GM19455 (cell line): ENCODE results near the gene POLR2A.

ENCODE experiments used
- ATAC-seq: cut with Tn5 transposase; IDR thresholded peaks from one replicate; pipeline ENCODE4 v1.9.1; 2021; ENCODE audit not compliant: unreplicated experiment

POLR2A gene

DNA sequence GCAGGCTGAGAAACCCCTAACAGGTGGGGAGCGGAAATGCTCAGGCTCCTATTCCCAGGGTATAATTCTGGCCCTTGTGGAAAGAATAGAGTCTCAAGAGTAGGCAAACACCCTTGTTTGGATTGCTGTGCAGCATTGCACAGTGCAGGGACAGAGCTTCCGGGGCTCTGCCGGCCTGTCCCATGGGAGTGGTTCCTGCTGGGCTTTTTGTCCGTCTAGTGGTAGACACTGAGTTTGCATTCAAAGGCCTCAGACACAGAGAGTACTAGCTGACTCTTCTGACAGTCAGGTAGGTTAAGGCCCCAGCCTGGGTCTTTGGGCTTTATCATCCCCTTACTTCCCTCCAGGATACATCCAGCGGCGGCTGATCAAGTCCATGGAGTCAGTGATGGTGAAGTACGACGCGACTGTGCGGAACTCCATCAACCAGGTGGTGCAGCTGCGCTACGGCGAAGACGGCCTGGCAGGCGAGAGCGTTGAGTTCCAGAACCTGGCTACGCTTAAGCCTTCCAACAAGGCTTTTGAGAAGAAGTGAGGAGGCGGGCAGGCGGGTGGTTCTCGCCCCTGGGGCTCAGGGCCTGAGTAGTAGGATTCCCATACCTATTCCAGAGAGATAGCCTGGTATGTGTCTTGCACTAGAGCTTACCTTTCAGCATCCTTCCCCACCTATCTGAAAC is 18.1 kb downstream of the POLR2A start:
- ATAC-seq: no peak

DNA sequence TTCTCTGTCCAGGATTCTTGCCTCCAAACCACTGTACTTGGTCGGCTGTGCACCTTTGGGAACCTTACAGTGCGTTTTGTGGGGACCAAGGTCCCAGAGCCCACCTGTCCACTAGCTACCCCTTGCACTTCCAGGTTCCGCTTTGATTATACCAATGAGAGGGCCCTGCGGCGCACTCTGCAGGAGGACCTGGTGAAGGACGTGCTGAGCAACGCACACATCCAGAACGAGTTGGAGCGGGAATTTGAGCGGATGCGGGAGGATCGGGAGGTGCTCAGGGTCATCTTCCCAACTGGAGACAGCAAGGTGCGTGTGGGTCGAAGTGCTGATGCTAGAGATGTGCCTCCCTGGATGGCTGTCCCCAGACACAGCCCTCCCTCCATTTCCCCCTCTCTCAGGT is 18.8 kb downstream of the POLR2A start:
- ATAC-seq: no peak

GRCh38 chr17:7503521-7503920 is 19.4 kb downstream of the POLR2A start:
- no peak for ATAC-seq

DNA sequence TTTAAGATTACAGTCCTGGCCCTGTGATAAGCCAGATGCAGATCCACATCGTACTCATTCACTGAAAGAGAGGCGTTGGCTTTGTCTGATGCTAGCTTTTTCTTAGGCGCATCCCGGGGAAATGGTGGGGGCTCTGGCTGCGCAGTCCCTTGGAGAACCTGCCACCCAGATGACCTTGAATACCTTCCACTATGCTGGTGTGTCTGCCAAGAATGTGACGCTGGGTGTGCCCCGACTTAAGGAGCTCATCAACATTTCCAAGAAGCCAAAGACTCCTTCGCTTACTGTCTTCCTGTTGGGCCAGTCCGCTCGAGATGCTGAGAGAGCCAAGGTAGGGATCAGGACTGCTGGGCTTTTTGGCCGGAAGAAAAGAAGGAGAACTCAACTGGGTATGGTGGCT is 24.0 kb downstream of the POLR2A start:
- no peak for ATAC-seq

DNA sequence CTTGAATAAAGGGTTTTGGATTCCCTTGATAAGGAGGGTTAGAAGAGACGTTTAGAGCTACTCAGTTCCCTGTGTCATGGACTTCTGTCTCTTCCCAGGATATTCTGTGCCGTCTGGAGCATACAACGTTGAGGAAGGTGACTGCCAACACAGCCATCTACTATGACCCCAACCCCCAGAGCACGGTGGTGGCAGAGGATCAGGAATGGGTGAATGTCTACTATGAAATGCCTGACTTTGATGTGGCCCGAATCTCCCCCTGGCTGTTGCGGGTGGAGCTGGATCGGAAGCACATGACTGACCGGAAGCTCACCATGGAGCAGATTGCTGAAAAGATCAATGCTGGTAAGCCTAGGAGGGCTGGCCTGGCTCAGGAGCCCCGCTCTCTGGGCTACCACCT is 24.7 kb downstream of the POLR2A start:
- no peak for ATAC-seq

DNA sequence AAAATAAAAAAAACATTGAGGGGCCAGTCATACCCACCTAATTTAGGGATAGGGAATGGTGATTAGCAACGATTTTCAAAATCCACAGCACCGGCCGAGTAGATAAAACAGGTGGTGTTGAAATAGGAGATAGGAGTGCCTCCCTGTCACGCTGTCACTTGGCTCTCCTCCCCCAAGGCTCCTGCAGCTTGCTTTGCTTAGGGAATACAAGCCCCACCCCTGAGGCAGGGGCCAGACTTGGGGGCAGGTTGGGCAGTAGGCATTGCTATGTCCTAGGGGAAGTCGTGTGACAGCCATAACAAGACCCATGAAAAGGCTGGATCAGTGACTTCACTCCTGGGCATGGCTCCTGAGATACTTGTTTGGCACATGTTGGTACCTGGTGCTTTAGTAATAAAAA is 25.8 kb downstream of the POLR2A start:
- ATAC-seq: no peak

DNA sequence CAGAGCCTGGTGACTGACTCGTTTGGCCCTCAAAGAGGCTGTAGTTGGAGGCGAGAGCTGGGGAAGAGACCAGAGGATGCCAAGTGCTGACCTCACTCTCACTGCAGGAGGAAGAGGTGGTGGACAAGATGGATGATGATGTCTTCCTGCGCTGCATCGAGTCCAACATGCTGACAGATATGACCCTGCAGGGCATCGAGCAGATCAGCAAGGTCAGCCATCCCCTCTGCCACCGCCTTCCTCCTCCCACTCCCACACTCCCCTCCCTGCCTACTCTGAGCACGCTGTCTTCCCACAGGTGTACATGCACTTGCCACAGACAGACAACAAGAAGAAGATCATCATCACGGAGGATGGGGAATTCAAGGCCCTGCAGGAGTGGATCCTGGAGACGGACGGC is 26.9 kb downstream of the POLR2A start:
- no peak for ATAC-seq

DNA sequence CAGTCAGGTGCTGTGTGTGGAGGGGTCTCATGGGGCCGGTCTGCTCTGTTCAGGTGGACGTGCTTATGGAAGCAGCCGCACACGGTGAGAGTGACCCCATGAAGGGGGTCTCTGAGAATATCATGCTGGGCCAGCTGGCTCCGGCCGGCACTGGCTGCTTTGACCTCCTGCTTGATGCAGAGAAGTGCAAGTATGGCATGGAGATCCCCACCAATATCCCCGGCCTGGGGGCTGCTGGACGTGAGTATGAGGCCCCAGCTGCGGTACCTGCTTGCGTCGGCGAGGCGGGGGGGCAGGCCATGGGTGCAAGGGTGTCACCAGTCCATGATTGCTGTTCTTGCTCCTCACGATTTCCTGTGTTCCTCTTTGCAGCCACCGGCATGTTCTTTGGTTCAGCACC is 27.9 kb downstream of the POLR2A start:
- ATAC-seq: no peak

GRCh38 chr17:7512824-7513540 is 28.8 kb downstream of the POLR2A start:
- ATAC-seq: no peak

GRCh38 chr17:7513850-7514419 is 29.8 kb downstream of the POLR2A start:
- ATAC-seq: no peak

DNA sequence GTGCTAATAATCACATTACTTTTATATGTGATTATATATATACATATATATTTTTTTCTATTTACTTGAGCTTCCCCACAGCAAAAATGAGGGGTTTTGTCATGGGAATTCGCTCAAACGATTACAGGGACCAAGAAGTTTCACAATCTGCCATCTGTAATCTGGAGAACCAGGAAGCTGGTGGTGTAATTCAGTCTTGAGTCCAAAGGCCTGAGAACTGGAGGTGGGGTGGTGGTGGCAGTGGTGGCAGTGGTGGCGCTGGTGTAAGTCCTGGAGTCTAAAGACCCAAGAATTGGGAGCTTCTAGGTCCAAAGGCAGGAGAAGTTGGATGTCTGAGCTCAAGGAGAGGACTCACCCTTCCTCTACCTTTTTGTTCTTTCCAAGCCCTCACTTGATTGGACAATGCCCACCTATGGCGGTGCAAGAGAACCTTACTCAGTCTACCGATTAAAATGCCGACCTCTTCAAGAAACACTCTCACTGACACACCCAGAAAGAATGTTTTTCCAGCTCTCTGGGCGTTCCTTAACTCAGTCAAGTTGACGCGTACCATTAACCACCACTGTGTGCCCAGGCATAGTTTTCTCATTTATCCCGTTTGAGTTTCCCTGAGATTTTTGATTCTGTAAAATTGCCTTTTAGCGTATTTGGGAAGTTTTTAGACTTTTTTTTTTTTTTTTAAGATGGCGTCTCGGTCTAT is 31.9 kb downstream of the POLR2A start:
- ATAC-seq: no peak

DNA sequence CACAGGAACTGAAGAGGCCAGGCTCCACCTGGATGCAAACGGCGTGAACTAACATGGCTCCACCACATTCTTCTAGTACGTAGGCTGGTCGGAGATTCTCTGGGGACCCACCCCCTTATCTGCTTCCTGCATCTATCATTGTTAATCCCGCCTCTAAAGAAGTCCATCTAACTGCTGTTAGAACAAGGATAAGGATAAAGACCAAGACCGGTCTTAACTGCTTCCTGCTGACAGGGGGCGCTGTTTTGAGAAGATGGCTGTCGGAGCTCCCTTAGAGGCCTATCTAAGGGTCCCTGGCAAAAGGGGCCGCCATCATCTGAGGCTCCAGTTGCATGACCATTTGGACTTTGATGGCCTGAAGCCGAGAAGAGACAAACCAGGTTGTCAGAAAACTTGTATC is 38.9 kb downstream of the POLR2A start:
- ATAC-seq: no peak

DNA sequence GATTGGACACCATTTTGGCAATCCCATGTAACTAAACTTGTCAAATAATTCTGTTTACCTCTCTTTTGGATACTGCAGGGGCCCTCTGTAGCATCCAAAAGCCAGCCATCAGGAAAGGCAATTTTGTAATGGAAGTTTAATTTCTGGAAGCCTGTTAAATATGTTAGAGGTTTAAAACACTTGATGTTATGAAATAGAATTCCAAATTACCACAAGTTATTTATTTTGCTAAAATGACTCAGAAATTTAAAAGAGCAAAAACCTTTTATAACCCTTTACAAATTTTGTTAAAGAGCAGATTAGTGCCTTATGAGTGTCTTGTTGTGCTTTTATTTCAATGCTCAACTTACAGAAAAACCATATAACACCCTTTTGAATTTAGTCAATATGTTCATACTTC is 44.7 kb downstream of the POLR2A start:
- no peak for ATAC-seq

DNA sequence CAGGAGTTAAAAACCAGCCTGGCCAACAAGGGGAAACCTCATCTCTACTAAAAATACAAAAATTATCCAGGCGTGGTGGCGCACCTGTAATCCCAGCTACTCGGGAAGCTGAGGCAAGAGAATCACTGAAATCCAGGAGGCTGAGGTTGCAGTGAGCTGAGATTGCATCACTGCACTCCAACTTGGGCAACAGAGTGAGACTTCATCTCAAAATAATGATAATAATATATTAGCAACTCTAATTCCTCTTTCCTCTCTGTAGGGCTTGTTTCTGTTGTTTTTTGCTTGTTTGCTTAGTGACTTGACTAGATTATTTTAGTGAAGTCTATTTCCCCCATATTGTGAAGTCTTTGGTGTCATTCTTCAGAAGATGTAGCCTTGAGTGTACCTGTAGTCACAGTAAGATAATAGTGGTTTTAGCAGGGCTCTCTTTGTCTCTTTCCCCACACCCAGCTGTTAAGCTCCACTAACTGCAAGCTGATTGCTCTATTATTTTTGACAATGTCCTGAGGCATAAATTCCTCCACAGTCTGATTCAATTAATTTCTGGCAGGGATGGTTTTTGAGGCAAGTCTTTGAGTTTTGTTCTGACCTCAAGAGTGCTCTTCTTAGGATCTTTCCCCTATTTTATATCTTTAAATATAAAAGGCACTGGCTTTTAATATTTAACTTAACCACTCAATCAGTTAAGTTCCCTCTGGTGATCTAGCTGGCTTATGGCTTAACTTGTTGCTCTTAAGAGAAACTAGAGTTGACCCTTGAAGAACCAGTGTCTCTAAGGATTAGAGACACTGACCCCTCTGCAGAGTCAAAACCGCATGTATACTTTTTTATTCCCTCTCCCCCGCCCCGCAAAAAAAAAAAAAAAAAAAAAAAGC is 46.1 kb downstream of the POLR2A start:
- no peak for ATAC-seq

DNA sequence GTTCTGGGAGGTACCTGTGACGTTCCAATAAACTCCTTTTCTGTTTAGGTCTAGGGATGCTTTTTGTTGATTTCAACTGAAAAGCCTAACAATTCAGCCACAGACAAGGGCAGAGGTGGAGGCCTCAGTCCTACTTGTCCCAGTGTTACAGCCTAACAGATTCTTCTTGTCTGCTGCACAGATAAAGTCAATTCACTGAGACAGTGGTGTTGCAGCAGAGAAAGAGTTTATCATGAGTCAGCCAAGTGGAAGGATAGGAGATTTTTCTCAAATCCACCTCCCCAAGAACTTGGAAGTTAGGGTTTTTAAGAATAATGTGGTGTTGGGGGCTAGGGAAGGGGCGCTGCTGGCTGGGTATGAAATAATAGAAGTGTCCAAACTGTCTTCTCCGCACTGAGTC is 53.9 kb downstream of the POLR2A start:
- ATAC-seq: no peak

DNA sequence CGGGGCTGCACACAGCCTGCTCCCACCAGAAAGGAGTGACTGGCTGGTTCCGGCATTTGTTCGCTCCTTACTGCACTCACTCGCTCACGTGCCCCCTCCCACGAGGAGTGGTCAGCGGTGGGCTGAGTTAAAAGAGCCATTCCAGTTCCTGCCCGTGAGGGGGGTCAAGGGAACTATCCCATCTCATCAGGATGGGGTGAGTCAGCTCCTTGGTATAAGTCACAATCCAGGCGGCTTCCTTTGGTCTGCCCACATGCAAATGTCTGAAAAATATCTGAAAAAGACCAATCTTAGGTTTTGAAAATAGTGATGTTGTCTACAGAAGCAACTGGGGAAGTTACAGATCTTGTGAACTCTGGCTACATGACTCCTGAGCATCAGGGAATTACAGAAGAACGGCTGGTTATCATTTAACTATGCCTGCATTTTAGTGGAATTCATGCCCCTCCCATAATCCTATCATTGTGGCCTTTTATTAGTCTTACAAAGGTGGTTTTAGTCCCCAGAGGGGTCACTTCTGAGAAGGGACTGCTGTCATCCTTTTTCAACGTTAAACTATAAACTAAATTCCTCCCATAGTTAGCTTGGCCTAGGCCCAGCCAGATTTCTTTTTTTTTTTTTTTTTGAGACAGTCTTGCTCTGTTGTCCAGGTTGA is 54.9 kb downstream of the POLR2A start:
- no peak for ATAC-seq

DNA sequence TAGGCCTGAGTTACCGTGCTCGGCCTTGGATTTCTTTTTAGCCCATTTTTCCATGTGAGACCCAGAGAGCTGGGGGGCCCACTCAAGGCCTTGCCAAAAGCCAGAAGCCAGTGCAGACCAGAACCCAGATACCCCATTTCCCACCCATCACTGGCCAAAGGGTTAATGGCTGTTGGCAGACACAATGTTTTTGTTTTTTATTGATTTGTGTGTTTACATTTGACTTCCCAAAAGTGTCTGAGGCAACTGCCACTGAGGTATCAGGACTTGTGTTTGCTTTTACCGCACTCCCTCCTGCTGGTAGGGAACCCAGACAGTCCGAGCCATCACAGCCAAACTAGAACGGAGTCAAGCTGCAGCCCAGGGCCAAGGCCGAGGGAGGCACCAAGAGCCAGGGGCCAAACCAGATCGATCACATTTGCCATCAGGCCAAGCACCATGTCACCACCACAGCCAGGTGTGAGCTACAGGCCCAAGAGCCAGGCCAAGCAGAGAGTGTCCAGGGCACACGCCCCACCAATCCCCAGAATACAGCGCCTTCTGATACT is 57.0 kb downstream of the POLR2A start:
- no peak for ATAC-seq

DNA sequence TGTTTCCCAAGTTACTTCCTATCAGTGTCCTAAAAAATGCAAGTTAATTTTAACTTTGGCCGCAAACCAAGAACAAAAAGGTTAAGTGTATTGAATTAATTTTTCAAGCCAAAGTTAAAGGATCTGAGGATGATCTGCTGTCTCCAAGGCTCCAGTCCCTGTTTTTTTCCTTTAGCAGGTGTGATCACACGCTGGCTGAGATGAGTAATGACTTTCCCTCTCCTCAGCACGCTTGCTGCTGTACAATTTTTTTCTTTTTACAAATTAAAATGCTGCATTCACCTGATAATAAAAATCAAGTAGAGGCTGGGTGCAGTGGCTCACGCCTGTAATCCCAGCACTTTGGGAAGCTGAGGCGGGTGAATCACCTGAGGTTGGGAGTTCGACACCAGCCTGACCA is 60.7 kb downstream of the POLR2A start:
- no peak for ATAC-seq

GRCh38 chr17:7548585-7549400 is 64.6 kb downstream of the POLR2A start, which contains the start of gene TNFSF12:
Gene TNFSF12 (plus strand): TSS chr17:7549058. CDS start chr17:7549154, 96 bp downstream.
- no peak for ATAC-seq
